Omental fat pad (tissue), 4 donors: ENCODE measurements around the gene LMX1A. TPM values are rescaled to one million over a fixed set of nuclear protein-coding genes. Genes with fewer than 3 reads are reported as not detected.

Experiments
- ATAC-seq: fragments of 150-250 bp; one replicate; pipeline ENCODE4 v1.9.1; 2016; ENCODE audit warnings: mild to moderate bottlenecking, moderate library complexity; ENCODE audit not compliant: low FRiP score
- DNase-seq: peaks from one replicate; pipeline ENCODE4 v3.0.0-alpha.2; 2019; ENCODE audit warnings: low spot score
- total RNA-seq, 4 donors: library from RNA; depleted of rRNA; stranded (reverse); fragments of >200 nt; gene quantifications; one replicate each; pipeline ENCODE4 v1.1.0, GENCODE V29; 2016
- TF ChIP-seq, protein P1 (sequence below), 3 donors: fragments of 450-650 bp; IDR thresholded peaks; one replicate each; pipeline ENCODE4 v1.5.1; 2016 to 2017; ENCODE audit warnings: antibody characterized with exemption in 3 of 3, mild to moderate bottlenecking in 3 of 3, moderate library complexity in 2 of 3

Gene LMX1A
- total RNA-seq, 4 donors from 2014 or later: 2.0 TPM; not detected in 3

DNA sequence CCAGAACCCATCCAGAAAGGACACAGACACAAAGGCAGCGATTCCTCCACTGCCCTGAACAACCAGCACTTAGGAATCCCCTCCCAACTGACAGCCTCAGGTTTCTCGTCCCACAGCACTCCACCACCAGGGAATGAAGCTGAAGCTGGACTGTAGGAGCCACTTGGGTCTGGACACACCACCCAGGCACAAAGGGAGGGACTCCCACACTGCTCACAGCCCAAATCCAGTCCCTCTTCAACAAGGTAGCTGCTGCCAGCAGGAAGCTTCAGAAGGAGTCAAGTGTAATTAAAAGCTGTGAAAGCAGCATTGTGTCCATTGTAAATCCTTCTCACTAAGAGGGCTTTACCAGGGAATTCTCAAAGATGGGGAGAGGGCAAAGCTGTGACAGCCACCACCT is 29.0 kb downstream of the LMX1A start:
- TF ChIP-seq, protein P1, sequence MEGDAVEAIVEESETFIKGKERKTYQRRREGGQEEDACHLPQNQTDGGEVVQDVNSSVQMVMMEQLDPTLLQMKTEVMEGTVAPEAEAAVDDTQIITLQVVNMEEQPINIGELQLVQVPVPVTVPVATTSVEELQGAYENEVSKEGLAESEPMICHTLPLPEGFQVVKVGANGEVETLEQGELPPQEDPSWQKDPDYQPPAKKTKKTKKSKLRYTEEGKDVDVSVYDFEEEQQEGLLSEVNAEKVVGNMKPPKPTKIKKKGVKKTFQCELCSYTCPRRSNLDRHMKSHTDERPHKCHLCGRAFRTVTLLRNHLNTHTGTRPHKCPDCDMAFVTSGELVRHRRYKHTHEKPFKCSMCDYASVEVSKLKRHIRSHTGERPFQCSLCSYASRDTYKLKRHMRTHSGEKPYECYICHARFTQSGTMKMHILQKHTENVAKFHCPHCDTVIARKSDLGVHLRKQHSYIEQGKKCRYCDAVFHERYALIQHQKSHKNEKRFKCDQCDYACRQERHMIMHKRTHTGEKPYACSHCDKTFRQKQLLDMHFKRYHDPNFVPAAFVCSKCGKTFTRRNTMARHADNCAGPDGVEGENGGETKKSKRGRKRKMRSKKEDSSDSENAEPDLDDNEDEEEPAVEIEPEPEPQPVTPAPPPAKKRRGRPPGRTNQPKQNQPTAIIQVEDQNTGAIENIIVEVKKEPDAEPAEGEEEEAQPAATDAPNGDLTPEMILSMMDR (IDR thresholded peaks at IDR 0.05): no peak
- DNase-seq (no peak), ATAC-seq (no peak)

DNA sequence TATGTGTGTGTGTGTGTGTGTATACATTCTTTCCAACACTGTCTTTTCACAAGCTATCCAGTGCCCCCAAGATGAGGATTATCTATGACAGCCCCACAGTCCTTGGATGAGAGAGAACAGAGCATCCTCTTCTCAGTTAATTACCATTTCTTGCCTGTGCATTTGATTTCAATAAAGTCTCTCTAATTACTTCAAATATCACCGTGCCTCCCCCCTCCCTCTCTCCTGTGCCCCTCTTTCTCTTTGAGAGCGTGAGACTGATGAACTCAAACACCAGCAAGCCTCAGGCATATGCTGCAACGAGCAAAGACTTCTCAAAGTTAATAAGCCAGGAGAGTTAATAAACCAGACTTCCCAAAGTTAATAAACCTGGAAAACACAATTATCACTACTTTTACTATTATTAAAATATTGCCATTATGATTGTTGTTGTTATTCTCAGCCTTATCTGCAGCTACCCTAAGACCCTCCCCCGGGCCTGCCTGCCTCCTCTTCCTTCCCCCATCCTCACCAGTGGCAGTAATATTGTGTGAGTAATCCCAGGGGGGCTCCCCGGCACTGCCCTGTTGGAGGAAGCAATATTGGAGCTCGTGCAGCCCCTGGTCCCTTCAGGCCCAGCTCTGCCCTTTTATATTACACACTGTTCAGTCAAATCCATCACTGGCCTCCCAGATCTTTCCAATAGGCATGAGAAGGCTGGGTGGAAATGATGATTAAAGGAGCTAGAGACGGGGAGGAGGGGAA is 30.9 kb downstream of the LMX1A start:
- ATAC-seq (no peak), DNase-seq (no peak)
- TF ChIP-seq, protein P1 (IDR thresholded peaks at IDR 0.05): no peak

- TF ChIP-seq, protein P1 (IDR thresholded peaks at IDR 0.05): no peak
- DNase-seq: no peak
- ATAC-seq: no peak
These were observed 32.5 kb downstream of the LMX1A start for GRCh38 chr1:165324050-165324449.

- DNase-seq (no peak), ATAC-seq (no peak)
- TF ChIP-seq, protein P1 (IDR thresholded peaks at IDR 0.05): no peak
These were observed 38.9 kb downstream of the LMX1A start for GRCh38 chr1:165317612-165318011.

- ATAC-seq: no peak
- TF ChIP-seq, protein P1 (IDR thresholded peaks at IDR 0.05): no peak
- no peak for DNase-seq
These were observed 40.3 kb downstream of the LMX1A start for GRCh38 chr1:165316153-165316772.

DNA sequence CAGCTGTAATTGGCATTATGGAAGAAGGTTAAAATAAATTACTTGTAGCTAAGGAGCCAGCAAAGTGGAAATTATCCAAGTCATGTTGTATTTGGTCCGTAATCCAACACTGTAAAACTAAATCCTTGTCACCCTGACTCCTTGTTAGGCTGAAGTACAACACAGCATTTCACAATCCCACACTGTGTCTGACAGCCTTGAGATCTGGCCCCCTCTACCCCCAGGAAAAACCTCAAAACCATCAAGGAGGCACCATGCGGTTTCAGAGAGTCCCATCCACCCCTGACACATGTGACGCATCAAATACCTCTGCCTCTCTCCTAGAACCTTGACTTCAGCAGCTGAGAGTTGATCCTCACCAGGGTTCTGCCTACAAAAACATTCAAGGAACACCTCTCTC is 41.0 kb downstream of the LMX1A start:
- TF ChIP-seq, protein P1 (IDR thresholded peaks at IDR 0.05): no peak
- DNase-seq (no peak), ATAC-seq (no peak)

DNA sequence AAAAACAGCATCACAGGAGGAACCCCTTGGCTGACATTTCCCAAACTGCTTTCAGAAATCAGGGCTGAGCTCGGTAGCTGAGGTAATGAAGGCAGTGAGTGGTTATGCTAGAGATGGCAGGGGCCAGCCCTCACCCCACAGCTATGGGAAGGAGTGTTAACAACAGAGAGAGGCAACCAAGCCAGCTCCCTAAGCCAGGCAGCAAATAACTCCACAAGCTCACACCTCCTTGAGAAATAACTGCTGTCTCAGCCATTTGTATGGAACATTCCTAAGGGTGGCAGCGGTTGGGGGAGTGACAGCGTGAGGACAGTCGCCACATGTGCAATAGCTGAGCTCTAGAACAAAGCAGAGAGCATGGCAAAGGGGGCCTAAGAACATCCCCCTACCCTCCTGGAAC is 42.6 kb downstream of the LMX1A start:
- TF ChIP-seq, protein P1 (IDR thresholded peaks at IDR 0.05): no peak
- ATAC-seq: no peak
- no peak for DNase-seq
